NT2/D1 (cell line): ENCODE measurements around the gene DGCR6L.
"Not testable (repeated sequence)": the region's sequence is repeated elsewhere in the genome, so short reads cannot be mapped to it uniquely, and the experiment has no call there.

Experiments used
- DNase-seq: peaks from one replicate; pipeline ENCODE4 v3.0.0-alpha.2; 2011; ENCODE audit warnings: low read depth, low spot score
- H3K27me3 ChIP-seq: 2 replicates; pipeline ENCODE4 v1.6.0; 2011; ENCODE audit warnings: mild to moderate bottlenecking; ENCODE audit not compliant: insufficient read length, insufficient read depth
- H3K36me3 ChIP-seq: 2 replicates; pipeline ENCODE4 v1.6.1; 2011; ENCODE audit warnings: mild to moderate bottlenecking, low read length, mixed read lengths; ENCODE audit not compliant: insufficient read depth, insufficient read length
- H3K4me1 ChIP-seq: 2 replicates; pipeline ENCODE4 v1.5.1; 2011; ENCODE audit not compliant: insufficient read depth, insufficient read length
- H3K4me3 ChIP-seq: 2 replicates; pipeline ENCODE4 v1.5.1; 2011; ENCODE audit warnings: low read depth; ENCODE audit not compliant: insufficient read length
- H3K9ac ChIP-seq: 2 replicates; pipeline ENCODE4 v1.6.0; 2011; ENCODE audit warnings: low read depth; ENCODE audit not compliant: insufficient read length
- H3K9me3 ChIP-seq: 2 replicates; pipeline ENCODE4 v1.5.1; 2011; ENCODE audit warnings: mild to moderate bottlenecking, low read length; ENCODE audit not compliant: insufficient read depth
- SUZ12 ChIP-seq: IDR thresholded peaks from 2 replicates; pipeline ENCODE4 v1.6.1; 2011; ENCODE audit not compliant: insufficient read length, insufficient read depth; ENCODE audit errors: extremely low read depth
- YY1 ChIP-seq: IDR thresholded peaks from 2 replicates; pipeline ENCODE4 v1.6.1; 2011; ENCODE audit not compliant: insufficient read length, insufficient read depth
- ZNF274 ChIP-seq: IDR thresholded peaks from 2 replicates; pipeline ENCODE4 v1.6.1; 2011; ENCODE audit warnings: mild to moderate bottlenecking, low read depth, low read length

DGCR6L gene

DNA sequence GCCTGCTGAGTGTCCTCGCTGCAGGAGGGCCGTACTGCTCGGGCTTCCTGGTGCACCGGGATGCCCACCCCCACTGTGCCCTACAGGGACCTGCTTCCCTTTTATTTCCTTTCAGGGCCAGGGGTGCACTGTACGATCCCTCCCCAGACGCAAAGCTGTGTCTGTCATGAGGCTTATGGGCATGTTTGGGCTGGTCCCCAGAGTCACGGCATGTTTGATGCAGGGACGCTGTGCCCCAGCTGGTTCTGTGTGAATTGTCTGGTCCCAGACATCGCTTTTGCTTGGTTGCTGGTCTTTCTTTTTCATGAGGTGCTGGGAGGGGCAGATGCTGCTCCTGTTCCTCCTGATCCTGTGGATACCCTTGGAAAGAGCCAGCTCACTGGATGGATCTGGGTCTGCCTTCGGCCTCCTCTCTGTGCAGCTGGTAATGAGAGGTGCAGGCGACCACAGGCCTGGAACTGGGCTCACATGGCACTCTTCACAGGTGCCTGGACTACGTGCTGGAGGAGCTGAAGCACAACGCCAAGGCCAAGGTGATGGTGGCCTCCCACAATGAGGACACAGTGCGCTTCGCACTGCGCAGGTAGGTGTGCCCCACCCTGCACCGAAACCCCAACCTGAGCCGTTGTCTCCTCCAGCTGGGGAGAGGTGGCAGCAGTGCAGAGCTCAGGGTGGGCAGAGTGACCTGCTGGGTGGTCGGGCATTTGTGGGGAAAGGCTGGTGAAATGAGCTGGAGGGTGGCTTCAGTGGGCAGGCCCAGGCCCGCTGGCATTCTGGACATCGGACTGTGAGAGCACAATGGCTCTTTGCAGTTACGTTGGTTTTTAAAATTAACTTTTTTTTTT is 10.8 kb downstream of the DGCR6L start:
- not testable (repeated sequence) for H3K9me3 ChIP-seq, DNase-seq, H3K36me3 ChIP-seq, H3K4me1 ChIP-seq, H3K4me3 ChIP-seq, H3K9ac ChIP-seq, H3K27me3 ChIP-seq

- H3K36me3 ChIP-seq, H3K27me3 ChIP-seq, DNase-seq, H3K9ac ChIP-seq, H3K4me1 ChIP-seq, H3K4me3 ChIP-seq, H3K9me3 ChIP-seq: not testable (repeated sequence)
Observed at GRCh38 chr22:20307448-20308447, 12.1 kb downstream of the DGCR6L start.

- H3K4me1 ChIP-seq, DNase-seq, H3K9ac ChIP-seq, H3K36me3 ChIP-seq, H3K9me3 ChIP-seq, H3K4me3 ChIP-seq, H3K27me3 ChIP-seq: not testable (repeated sequence)
Observed at GRCh38 chr22:20306646-20307447, 13.0 kb downstream of the DGCR6L start.

DNA sequence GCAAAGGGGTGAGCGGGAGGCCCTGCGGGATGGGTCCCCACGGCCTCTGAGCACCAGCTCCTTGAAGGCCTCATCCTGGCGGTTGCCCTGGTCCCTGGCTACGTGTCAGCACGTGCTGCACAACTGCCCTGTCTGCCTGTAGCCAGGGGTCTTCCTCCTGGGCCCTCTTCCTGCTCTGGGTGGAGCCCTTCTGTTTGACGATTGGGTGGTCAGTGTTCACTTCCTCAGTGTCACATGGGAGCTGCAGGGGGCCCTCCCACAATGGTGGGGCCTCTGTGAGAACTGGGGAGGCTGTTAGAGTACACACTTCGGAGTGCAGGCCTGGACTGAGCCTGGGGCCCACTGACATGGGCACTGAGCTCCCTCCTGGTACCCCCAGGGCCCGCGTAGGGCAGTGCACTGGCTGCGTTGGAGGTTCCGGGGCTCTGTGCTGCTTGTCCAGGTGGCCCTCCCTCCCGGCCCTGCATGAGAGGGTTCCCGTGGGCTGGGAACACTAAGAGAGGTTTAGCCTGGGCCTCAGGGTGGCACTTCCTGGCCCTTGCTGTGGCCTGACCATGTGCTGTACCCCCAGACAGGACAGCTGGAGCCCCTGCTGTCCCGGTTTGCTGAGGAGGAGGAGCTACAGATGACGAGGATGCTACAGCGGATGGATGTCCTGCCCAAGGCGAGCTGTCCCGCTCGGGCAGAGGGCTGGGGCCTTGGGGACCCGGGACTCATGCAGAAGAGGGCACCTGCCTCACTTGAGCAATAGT is 13.8 kb downstream of the DGCR6L start:
- H3K4me3 ChIP-seq = no peak overlapping the region
- peaks cover 9% of the 10 kb centered on the region for H3K27me3 ChIP-seq
- H3K36me3 ChIP-seq = no peaks in the 10 kb centered on the region
- no peaks in the 10 kb centered on the region for H3K9me3 ChIP-seq
- DNase-seq = no peak
- peaks cover 2% of the 10 kb centered on the region for H3K4me1 ChIP-seq
- H3K9ac ChIP-seq = no peak overlapping the region
- no peak for TF ChIP-seq SUZ12
- no peak for TF ChIP-seq ZNF274
- TF ChIP-seq YY1 = no peak

GRCh38 chr22:20305230-20305893 is 14.5 kb downstream of the DGCR6L start:
- peaks cover 16% of the 10 kb centered on the region for H3K27me3 ChIP-seq
- not testable (repeated sequence) for H3K9me3 ChIP-seq, H3K4me1 ChIP-seq, H3K4me3 ChIP-seq, H3K36me3 ChIP-seq, H3K9ac ChIP-seq, DNase-seq

DNA sequence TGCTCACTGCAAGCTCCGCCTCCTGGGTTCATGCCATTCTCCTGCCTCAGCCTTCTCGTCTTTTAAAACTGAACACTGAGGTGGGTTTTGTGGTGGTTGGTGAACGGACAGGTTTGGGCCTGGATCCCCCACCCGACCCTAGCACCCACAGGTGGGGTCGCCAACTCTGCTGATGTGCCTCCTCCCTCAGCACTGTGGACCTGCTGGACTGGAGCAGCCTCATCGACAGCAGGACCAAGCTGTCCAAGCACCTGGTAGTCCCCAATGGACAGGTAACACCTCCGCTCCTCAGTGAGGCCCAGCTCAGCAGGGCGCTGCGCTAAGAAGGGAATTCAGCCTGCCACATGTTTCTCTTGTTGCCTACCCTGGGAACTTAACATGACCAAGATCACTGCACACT is 15.2 kb downstream of the DGCR6L start:
- Histone ChIP-seq H3K4me3 (no peak overlapping the region), H3K9me3 (no peaks in the 10 kb centered on the region), H3K4me1 (peaks cover 2% of the 10 kb centered on the region), H3K36me3 (no peaks in the 10 kb centered on the region), H3K27me3 (peaks cover 23% of the 10 kb centered on the region), H3K9ac (no peak overlapping the region)
- DNase-seq = no peak
- TF ChIP-seq SUZ12 (no peak), ZNF274 (no peak), YY1 (no peak)

GRCh38 chr22:20303229-20303534 is 16.7 kb downstream of the DGCR6L start:
- H3K27me3 ChIP-seq = peaks cover 29% of the 10 kb centered on the region
- H3K4me1 ChIP-seq, H3K9ac ChIP-seq, H3K36me3 ChIP-seq, DNase-seq, H3K9me3 ChIP-seq, H3K4me3 ChIP-seq: not testable (repeated sequence)
